GM21515 (cell line): ENCODE results near the gene CHN2.

Experiments
- ATAC-seq: cut with Tn5 transposase; IDR thresholded peaks from one replicate; pipeline ENCODE4 v1.9.1; 2021; ENCODE audit not compliant: unreplicated experiment

Gene CHN2

GRCh38 chr7:29355388-29355787, 160.8 kb downstream of the CHN2 start:
- no peak for ATAC-seq

- no peak for ATAC-seq
Observed at GRCh38 chr7:29356631-29357030, 162.1 kb downstream of the CHN2 start.

- ATAC-seq, result no peak
Observed at GRCh38 chr7:29359482-29360093, 165.0 kb downstream of the CHN2 start.

- no peak for ATAC-seq
Observed at GRCh38 chr7:29360633-29361625, 166.4 kb downstream of the CHN2 start.

GRCh38 chr7:29362380-29362779, 167.8 kb downstream of the CHN2 start:
- ATAC-seq, result no peak

- no peak for ATAC-seq
Observed at GRCh38 chr7:29363636-29364425, 169.3 kb downstream of the CHN2 start.

- ATAC-seq, result no peak
Observed at GRCh38 chr7:29364661-29365060, 170.1 kb downstream of the CHN2 start.

- ATAC-seq, result no peak
Observed at GRCh38 chr7:29365423-29365822, 170.8 kb downstream of the CHN2 start.

GRCh38 chr7:29367784-29368183, 173.2 kb downstream of the CHN2 start:
- no peak for ATAC-seq

- no peak for ATAC-seq
Observed at GRCh38 chr7:29369909-29370488, 175.4 kb downstream of the CHN2 start.

- no peak for ATAC-seq
Observed at GRCh38 chr7:29370531-29371314, 176.1 kb downstream of the CHN2 start.

- ATAC-seq, result no peak
Observed at GRCh38 chr7:29371472-29371871, 176.9 kb downstream of the CHN2 start.

- ATAC-seq, result no peak
Observed at GRCh38 chr7:29372351-29373090, 177.9 kb downstream of the CHN2 start.

GRCh38 chr7:29375641-29376562, 181.3 kb downstream of the CHN2 start:
- ATAC-seq, result no peak

GRCh38 chr7:29377718-29378117, 183.1 kb downstream of the CHN2 start:
- ATAC-seq, result no peak

- no peak for ATAC-seq
Observed at GRCh38 chr7:29379551-29379950, 185.0 kb downstream of the CHN2 start.

- no peak for ATAC-seq
Observed at GRCh38 chr7:29381206-29382094, 186.9 kb downstream of the CHN2 start.

GRCh38 chr7:29384277-29384676, 189.7 kb downstream of the CHN2 start:
- ATAC-seq, result no peak
